Type B pancreatic cell (in vitro differentiated cells): ENCODE results near the gene SYNE2. TPM values are rescaled to one million over a fixed set of nuclear protein-coding genes. Genes with fewer than 3 reads are reported as not detected.
A peak's percentile ranks its signal among the peaks of the same experiment; 100 is the strongest.

ENCODE experiments used
- DNase-seq: peaks from one replicate; pipeline ENCODE4 v3.0.0; 2021; ENCODE audit warnings: mixed read lengths; ENCODE audit not compliant: unreplicated experiment; ENCODE audit errors: extremely low spot score
- H3K27ac Mint-ChIP-seq: 2 replicates; pipeline ENCODE4 v1.8.0; 2021; ENCODE audit warnings: mild to moderate bottlenecking, mixed read lengths
- H3K27me3 Mint-ChIP-seq: 2 replicates; pipeline ENCODE4 v1.8.0; 2021; ENCODE audit warnings: mixed read lengths
- H3K36me3 Mint-ChIP-seq: 2 replicates; pipeline ENCODE4 v1.8.0; 2021; ENCODE audit warnings: mixed read lengths
- H3K4me1 Mint-ChIP-seq: one replicate; pipeline ENCODE4 v1.8.0; 2021; ENCODE audit warnings: mixed read lengths; ENCODE audit not compliant: unreplicated experiment
- H3K4me3 Mint-ChIP-seq: 2 replicates; pipeline ENCODE4 v1.8.0; 2021; ENCODE audit warnings: mild to moderate bottlenecking, mixed read lengths
- H3K9me3 Mint-ChIP-seq: 2 replicates; pipeline ENCODE4 v1.8.0; 2021; ENCODE audit warnings: mixed read lengths
- total RNA-seq: library from RNA; stranded (reverse); gene quantifications from 2 replicates; pipeline ENCODE4 v1.2.1, GENCODE V29; 2021; ENCODE audit warnings: low replicate concordance
- TF ChIP-seq, protein P1 (sequence below): fragments of 200-600 bp; sonication (generic); conservative IDR thresholded peaks from 2 replicates; pipeline ENCODE4 v1.5.0; 2021; ENCODE audit warnings: antibody characterized with exemption, mild to moderate bottlenecking

SYNE2 gene
- total RNA-seq, 1 donor from 2014 or later = 75.1 TPM

DNA sequence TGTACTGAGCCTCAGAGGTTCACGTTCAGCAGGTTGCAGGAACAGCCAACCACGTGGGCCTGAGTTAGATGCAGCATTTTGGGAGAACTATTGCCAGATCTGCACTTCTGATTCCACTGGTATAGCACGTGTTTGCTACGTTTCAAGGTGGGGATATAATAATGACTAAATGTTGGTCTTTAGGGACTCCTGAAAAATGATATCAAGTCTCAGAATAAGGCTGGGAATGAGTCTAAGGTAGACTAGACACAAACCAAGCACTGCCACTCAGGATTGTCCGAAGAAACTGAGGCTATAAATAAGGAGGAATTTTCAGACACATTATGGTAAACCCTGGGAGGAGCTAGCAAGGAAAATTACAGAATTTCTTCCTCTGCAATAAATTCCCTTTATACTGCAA lies 343.3 kb downstream of the SYNE2 start:
- Mint-ChIP-seq H3K27me3 (no peaks in the 10 kb centered on the region), H3K4me3 (peak overlapping the region; percentile 91), H3K27ac (no peak overlapping the region), H3K36me3 (peaks cover 14% of the 10 kb centered on the region), H3K9me3 (no peaks in the 10 kb centered on the region), H3K4me1 (peaks cover 55% of the 10 kb centered on the region)
- TF ChIP-seq, protein P1, sequence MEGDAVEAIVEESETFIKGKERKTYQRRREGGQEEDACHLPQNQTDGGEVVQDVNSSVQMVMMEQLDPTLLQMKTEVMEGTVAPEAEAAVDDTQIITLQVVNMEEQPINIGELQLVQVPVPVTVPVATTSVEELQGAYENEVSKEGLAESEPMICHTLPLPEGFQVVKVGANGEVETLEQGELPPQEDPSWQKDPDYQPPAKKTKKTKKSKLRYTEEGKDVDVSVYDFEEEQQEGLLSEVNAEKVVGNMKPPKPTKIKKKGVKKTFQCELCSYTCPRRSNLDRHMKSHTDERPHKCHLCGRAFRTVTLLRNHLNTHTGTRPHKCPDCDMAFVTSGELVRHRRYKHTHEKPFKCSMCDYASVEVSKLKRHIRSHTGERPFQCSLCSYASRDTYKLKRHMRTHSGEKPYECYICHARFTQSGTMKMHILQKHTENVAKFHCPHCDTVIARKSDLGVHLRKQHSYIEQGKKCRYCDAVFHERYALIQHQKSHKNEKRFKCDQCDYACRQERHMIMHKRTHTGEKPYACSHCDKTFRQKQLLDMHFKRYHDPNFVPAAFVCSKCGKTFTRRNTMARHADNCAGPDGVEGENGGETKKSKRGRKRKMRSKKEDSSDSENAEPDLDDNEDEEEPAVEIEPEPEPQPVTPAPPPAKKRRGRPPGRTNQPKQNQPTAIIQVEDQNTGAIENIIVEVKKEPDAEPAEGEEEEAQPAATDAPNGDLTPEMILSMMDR = no peak
- no peak for DNase-seq

DNA sequence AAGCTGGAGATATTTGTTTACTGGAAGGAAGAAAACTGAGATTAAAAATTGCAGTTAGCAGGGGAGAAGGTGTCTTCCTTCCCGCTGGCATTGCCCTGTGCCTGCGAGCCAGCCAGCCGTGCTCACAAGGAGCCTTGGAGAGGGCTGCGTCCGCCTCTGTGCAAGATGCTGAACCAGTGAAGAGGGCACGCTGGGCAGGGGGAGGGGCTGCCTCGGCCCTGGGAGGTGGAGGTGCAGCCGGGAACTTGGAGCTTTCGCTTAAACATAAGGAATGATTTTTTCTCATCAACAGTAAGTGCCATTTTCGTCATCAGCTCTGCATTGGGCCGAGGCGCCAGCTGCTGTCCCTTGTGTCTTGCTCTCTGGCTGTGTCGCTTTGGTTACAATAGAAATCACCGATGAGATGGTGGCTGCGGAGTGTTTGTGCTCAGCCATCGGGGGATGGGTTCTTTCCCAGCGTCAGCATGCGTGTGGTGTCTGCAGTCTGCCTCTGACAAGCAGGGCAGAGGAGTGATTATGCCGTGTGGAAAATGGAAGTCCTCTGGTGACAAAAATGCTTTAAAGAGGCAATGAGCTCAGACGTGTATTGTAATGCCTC lies 344.1 kb downstream of the SYNE2 start:
- peaks cover 6% of the 10 kb centered on the region for H3K36me3 Mint-ChIP-seq
- peak; percentile 77 for DNase-seq
- TF ChIP-seq, protein P1 = no peak
- peak overlapping the region; percentile 90 for H3K27ac Mint-ChIP-seq
- no peaks in the 10 kb centered on the region for H3K27me3 Mint-ChIP-seq
- peaks cover 60% of the 10 kb centered on the region for H3K4me1 Mint-ChIP-seq
- no peaks in the 10 kb centered on the region for H3K9me3 Mint-ChIP-seq
- H3K4me3 Mint-ChIP-seq = peak overlapping the region; percentile 91

DNA sequence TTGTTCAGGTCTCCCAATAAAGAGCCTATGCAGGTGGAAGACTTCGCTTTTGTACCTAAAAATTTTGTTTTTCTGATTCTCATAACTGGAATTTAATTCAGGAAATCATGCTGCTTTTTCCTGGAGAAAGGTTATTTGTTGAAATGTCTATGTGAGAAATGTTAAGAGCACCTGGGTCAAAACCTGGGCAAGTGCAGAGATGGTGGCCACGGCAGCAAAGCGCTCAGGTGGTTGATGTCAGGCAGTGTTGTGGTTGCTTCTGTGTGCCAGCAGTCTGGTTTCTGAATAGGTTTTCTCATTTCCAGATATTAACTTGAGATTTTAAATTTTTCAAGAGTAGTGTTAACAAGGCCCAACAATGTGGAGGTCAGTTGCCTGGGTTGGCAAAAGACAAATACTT lies 345.2 kb downstream of the SYNE2 start:
- no peaks in the 10 kb centered on the region for H3K9me3 Mint-ChIP-seq
- peaks cover 3% of the 10 kb centered on the region for H3K36me3 Mint-ChIP-seq
- DNase-seq = no peak
- no peaks in the 10 kb centered on the region for H3K27me3 Mint-ChIP-seq
- peak overlapping the region; percentile 90 for H3K27ac Mint-ChIP-seq
- TF ChIP-seq, protein P1 = no peak
- no peak overlapping the region for H3K4me3 Mint-ChIP-seq
- H3K4me1 Mint-ChIP-seq = peaks cover 60% of the 10 kb centered on the region

DNA sequence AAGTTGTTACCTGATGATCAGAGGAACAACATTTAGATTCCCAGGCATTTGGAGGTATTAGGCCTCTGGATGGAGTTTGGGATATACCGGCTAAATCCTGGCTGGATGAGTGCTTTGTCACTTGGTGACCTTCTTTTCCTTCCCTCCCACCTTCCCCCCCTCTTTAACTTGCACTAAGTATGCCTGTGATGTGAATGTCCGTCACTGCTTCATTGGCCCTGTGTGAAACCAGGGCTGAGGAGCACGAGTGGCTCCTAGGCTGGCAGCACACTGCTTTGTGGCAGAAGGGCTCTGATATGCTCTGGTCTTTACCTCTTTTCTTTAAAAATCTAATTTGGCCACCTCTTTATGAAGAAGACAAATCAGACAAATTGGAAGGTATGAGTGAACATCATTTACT lies 345.7 kb downstream of the SYNE2 start:
- Mint-ChIP-seq H3K36me3 (peaks cover 3% of the 10 kb centered on the region), H3K4me3 (no peak overlapping the region), H3K27me3 (no peaks in the 10 kb centered on the region), H3K4me1 (peaks cover 60% of the 10 kb centered on the region), H3K9me3 (no peaks in the 10 kb centered on the region), H3K27ac (no peak overlapping the region)
- TF ChIP-seq, protein P1 = no peak
- DNase-seq = no peak

DNA sequence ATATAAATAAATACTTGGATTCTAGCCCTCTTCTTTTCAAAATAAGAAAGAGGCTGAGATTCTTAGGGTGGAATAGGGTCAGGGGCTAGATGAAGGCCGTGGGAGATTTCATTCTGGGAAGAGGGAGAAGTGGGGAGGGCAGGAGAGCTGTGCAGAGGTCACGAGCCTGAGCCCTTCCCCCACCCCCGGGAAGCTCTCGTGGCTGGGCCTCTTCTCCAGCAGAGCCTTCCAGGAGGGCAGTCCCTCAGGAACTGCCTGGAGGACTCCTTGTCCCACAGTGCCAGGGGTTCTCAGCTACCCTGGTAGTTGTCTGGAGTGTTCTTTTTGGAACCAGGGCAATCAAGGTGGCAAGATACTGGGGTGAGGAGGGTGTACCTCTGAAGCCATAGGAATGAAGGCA lies 347.4 kb downstream of the SYNE2 start:
- Mint-ChIP-seq H3K4me1 (peaks cover 50% of the 10 kb centered on the region), H3K4me3 (no peak overlapping the region), H3K27ac (no peak overlapping the region), H3K36me3 (peaks cover 8% of the 10 kb centered on the region), H3K27me3 (no peaks in the 10 kb centered on the region), H3K9me3 (no peaks in the 10 kb centered on the region)
- TF ChIP-seq, protein P1 = no peak
- DNase-seq = no peak
